Activated CD8-positive, alpha-beta memory T cell treated with anti-CD3 and anti-CD28 coated beads, Interleukin-2, amount 50 U/mL, for 24 hours (primary cell): Measurements from ENCODE around the gene METTL25B.

Source experiments
- DNase-seq: peaks from one replicate; pipeline ENCODE4 v3.0.0-alpha.2; 2020; ENCODE audit errors: extremely low read depth

METTL25B gene

DNA sequence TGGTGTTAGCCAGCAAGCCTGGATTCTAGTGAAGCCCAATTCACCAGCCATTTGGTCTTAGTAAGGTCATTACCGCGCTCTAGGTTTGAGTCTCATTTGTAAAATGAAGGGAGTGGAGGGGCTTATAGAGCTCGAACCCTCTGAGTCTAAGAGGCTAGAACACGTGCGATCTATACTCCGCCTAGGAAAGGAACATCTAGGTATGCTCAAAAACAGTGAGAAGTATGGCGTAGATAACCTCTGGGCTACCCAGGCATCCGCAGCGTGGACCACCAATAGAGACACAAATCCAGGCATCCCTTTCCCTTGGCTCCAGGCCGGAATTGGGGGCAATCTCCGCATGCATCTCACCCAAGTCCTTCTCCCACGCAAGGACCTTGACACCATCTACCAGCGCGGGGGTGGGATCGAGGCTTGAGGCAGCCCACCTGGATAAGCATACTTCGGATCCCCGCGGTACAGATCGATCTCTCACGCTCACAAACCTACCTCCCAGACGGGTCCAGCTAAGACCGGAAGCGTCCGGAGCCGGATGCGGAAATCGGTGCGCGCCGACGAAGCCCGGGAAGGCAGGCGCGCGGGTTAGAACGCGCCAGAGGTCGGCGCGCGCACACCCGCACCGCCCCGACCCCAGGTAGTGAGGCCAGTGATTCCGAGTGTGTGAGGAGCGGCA is at the start of gene METTL25B:
Gene METTL25B, plus strand, starts transcription at position 544 of the 673 bp plus-strand sequence. CDS start 636 bp downstream, outside the sequence.
- DNase-seq = peak; percentile 60

DNA sequence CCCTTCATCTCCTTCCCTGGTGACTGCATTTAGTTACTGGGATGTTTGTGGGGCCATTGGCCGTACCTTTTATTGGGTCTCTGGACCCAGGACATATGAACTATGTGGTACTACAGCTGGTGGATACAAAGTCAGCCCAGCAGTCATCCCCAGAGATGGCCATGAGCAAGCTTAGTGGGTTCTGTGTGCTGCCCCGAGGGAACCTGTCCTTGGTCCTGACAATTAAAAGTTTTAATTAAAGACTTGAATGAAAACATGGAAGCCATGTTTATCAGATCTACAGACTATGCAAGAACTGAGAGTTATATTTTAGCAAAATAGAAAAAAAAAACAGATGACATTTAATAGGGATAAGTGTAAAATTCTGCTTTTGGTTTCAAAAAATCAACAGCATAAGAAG is 48.2 kb upstream of the METTL25B start:
- DNase-seq = no peak

GRCh38 chr1:156681196-156681960 is 46.9 kb upstream of the METTL25B start:
- no peak for DNase-seq

DNA sequence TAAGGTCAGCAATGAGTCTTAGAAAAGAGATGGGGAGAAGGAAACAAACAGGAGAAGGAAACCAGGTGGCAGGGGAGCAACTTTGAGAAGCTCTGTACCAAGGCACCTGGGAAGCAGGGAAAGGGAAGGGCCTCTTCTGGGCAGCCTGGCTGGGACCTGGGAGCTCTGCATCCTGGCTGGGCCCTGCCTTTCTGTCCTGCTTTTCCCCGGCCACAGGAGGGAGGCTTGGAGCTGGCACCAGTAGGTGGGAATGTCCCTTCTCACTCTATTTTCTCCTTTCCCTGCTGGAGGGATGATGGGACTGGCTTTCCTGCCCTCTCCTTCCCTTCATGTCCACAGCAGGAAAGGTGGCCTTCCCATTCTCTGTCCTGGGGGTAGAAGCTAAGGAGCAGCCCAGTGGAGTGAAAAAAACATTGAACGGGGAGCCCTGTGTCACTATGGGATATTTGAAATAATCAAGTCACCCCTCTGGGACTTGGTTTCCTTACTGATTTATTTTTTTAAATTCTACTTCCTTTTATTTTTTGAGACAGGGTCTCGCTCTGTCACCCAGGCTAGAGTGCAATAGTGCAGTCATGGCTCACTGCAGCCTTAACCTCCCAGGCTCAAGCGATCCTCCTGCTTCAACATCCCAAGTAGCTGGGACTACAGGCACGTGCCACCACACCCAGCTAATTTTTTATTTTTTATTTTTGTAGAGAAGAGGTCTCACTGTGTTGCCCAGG is 45.9 kb upstream of the METTL25B start:
- DNase-seq = no peak

DNA sequence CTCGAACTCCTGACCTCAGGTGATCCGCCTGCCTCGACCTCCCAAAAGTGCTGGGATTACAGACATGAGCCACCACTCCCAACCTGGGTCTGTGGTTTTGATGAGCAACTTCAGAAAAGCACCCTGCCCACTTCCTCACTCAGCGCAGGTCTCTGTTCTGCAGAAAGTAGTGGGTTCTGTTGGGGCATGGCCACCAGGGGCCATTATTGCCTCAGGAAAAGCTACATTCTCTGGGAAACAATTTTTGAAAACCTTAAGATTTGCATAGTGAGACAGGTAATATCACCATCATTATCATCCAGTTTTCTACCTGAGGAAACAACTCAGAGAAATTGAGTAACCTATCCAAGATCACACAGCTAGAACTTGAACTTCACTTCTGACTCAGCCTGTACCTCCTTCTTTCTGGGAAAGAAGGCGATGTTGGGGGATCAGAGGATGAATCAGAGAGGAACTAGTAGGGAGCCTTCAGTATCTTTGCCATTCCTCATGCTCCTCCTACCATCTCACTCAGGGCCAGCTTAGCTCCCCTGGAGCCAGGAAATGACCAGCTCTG is 44.0 kb upstream of the METTL25B start:
- no peak for DNase-seq

- DNase-seq = peak; percentile 17
These were observed 39.0 kb upstream of the METTL25B start for GRCh38 chr1:156689035-156689952.

- no peak for DNase-seq
These were observed 38.2 kb upstream of the METTL25B start for GRCh38 chr1:156689953-156690674.

DNA sequence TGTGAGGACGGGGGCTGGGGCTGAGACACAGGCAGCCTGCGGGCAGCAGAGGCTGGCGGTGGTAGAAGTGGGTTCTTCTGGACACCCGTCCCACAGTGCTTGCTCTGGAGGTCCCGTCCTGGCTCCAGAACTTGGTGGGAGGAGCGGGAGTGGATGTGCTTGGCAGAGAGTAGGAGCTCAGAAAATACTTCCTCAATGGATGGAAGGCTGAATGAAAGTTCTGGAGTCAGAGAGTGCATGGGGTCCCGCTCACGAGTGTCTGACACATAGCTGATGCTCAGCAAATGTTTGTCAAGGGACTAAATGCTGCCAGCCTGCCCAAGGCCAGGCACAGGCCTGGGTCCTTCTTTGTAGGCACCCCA is 37.6 kb upstream of the METTL25B start:
- DNase-seq = no peak

- DNase-seq = no peak
These were observed 37.1 kb upstream of the METTL25B start for GRCh38 chr1:156691191-156691590.

DNA sequence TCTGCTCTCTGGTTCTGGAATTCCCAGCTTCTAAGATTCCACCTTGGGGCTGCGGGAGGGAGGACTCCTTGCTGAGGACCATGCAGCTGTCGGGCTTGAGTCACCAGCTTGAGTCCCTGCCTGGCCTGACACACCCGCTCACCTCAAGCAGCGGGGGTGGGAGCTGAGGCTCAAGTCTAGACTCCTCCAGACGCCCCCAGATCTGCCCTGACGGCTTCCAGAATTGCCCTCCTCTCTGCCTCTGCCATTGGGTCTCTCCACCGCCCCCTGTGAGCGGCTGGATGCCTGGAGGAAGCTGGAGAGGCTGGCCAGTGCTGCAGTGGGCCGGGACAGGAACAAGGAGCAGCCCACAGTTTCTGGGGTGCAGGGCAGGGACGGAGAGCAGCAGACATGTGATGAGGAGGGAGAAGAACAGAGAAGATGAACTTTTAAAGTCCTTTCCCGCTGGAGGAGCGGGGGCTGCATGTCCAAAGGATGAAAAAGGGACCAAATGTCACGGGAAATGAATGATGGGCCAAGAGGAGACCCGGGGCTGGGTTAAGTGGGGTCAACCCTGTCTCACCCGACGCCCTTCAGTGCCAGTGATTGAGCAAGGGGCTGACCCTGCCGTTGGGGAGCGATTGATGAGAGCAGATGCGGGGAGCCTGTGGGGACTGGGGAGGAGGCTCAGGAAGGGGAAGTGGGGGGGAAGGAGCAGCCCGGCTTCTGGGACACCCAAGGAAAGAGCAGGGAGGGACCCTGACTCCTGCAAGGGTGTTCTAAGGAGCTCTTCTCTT is 36.4 kb upstream of the METTL25B start:
- no peak for DNase-seq

DNA sequence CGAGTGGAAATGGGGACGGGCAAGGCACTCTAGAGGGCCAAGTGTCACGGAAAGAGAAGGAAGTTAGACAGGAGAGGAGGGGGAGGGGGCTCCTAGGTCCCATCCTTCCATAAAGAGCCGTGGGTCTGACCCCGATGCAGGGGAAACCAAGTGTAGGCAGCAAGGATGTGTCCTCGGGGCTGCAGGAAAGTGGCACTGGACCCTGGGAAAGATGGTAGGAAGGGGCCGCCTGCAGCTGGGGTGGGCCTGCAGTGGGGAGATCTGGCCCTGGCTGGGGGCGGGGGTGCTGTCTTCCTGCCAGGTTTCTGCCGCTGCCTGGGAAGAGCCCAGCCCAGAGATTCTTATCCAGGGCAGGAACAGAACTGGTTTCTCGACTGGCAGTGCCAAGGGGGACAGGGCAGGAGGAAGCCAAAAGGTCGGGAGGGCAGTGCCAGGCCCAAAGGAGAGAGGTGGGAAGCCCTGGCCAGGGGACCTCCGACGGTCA is 35.8 kb upstream of the METTL25B start:
- no peak for DNase-seq

GRCh38 chr1:156692925-156693847 is 35.1 kb upstream of the METTL25B start:
- DNase-seq = no peak

DNA sequence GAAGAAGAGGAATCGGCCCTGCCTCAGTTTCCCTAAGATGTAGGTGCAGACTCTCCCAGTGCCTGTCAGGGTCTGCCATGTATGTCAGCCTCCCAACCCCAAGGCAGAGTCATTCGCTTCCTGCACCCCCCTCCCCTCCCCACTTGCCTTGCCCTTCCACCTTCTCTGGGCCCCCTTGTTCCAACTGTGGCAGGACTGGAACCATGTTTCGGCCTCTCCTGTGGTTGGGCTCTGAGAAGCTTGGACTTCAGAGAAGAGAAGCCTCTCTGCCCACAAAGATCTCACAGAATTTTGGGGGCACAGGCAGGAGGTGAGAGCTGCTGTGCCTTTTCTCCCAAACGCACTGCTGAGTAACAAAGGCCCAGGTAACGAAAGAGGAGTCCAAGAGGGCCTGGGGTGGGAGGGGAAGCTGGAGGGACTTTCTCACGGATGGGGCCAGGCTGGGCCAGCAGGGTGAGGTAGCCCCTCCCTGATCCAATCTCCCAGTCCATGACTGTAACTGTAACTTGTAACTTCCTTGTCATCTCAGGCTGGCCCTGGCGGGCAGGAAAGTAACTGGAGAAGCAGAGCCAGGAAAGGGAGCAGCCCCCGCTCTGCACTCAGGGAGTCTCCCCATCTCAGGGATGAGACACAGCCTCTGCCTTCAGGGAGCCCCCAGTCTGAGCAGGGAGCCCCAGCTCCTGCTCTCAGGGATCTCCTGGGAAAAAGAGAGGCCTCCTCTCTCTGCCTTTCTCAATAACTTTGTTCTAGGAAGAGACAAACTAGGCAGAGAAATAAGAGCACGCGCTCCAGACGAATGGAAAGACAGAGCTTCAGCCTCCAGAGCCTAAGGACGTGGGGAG is 34.2 kb upstream of the METTL25B start:
- DNase-seq = no peak

- DNase-seq = no peak
These were observed 33.6 kb upstream of the METTL25B start for GRCh38 chr1:156694690-156694962.

DNA sequence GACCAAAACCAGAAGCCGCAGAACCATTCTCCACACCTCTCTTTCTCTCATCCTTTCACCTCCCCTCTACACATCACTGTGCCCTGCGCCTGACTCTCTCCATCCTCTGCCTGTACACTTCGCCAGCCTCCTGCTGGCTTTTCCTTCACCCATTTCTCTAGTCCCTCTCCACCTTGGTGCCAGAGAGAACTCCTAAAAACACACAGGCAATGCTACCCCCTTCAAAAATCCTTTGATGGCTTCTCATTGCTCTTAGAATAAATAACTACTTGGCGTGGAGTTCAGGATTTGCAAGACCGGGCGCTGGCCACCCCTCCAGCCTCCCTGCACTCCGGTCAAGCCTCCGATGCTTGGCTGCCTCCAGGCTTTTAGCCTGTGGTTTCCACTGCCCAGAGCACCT is 31.5 kb upstream of the METTL25B start:
- no peak for DNase-seq

DNA sequence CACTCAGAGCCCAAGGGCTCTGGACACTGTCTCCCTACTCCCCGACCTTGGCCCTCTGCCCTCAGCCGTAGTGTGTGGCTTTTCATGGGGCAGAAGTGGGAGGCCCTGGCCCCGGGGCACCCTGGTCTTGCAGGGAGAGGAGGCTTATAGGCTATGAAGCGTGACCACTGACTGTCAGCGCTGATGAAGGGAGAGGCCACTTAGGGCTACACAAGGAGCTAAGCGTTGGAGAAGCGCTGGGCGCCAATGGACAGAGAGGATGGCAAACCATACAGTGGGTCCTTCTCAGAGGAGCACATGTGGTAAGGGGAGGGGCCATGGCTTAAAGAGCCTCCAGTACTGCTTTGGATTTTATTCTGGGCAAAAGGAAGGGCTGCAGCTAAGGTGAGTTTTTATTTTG is 30.8 kb upstream of the METTL25B start:
- DNase-seq = no peak

DNA sequence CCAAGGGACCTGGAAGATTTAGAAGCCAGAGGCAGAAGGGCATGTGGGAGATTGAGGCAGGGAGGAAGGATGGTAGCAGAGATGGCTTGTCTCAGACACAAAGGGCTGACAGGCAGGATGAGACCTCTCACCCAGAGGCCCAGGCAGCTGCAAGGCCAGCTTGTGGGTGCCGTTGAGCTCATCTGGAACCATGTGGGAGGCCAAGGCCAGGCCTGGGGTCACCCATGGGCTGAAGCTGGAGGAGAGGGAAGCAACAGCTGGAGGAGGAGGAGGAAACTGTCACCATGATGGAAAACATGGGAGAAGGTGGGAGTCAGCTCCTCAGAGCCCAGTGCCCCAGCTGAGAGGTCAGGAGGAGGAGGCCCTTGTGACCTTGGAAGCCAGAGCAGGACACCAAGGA is 29.3 kb upstream of the METTL25B start:
- no peak for DNase-seq
